H1 (cell line): ENCODE measurements around the gene C14orf93. TPM values are rescaled to one million over a fixed set of nuclear protein-coding genes. Genes with fewer than 3 reads are reported as not detected.

ENCODE experiments used
- BCL11A ChIP-seq, 2 experiments: IDR thresholded peaks; one replicate each; pipeline ENCODE4 v1.6.1; 2011; ENCODE audit warnings: low read depth in 2 of 2, low read length in 2 of 2, mild to moderate bottlenecking in 2 of 2
- CBX5 ChIP-seq: fragments of 300-800, 300-1000 bp; sonication (generic); IDR thresholded peaks from 2 replicates; pipeline ENCODE4 v1.7.1; 2016; ENCODE audit warnings: antibody characterized with exemption, low read length, low read depth
- CREB1 ChIP-seq: IDR thresholded peaks from 2 replicates; pipeline ENCODE4 v1.6.1; 2012; ENCODE audit warnings: inconsistent platforms
- KDM1A ChIP-seq: fragments of 200-600, 300-600 bp; sonication (generic); IDR thresholded peaks from 2 replicates; pipeline ENCODE4 v1.7.1; 2016; ENCODE audit warnings: mild to moderate bottlenecking, low read length, borderline replicate concordance
- NRF1 ChIP-seq: IDR thresholded peaks from 2 replicates; pipeline ENCODE4 v1.6.1; 2011; ENCODE audit warnings: mild to moderate bottlenecking, low read depth, low read length, improper control_type of control experiment
- RAD21 ChIP-seq, 2 experiments: IDR thresholded peaks in 1 of 2; conservative IDR thresholded peaks in 1 of 2; 2 replicates each; pipeline ENCODE4 v1.6.1; 2011; ENCODE audit warnings: low read depth in 2 of 2, low read length in 2 of 2, improper control_type of control experiment in 1 of 2, inconsistent platforms in 1 of 2, mild to moderate bottlenecking in 1 of 2, moderate library complexity in 1 of 2
- RNF2 ChIP-seq: fragments of 200-900, 300-1000 bp; sonication (generic); IDR thresholded peaks from 2 replicates; pipeline ENCODE4 v1.7.1; 2016; ENCODE audit warnings: borderline replicate concordance, low read depth, mild to moderate bottlenecking, antibody characterized with exemption, low read length; ENCODE audit not compliant: poor library complexity, severe bottlenecking; ENCODE audit errors: missing control alignments
- SUZ12 ChIP-seq: fragments of 200-600 bp; sonication (generic); IDR thresholded peaks from 2 replicates; pipeline ENCODE4 v1.6.1; 2012; ENCODE audit warnings: mild to moderate bottlenecking, inconsistent platforms, low read length, moderate library complexity, mixed read lengths
- polyA plus RNA-seq, 7 experiments: library from polyadenylated mRNA; depleted of rRNA in 3 of 7; stranded (reverse) in 5 of 7; unstranded in 2 of 7; fragments of >200 nt in 5 of 7; fragments of 200-250 nt in 2 of 7; gene quantifications; 1 replicate in 5 of 7; 2 replicates in 1 of 7; 4 replicates in 1 of 7; pipeline versions ENCODE4 v1.2.1 to v1.2.3, GENCODE V29; 2011 to 2013; ENCODE audit warnings: missing spikeins in 2 of 7, mixed read lengths in 2 of 7
- total RNA-seq: library from RNA; stranded (reverse); fragmentation: NEBNext Ultra II Directional; extraction: Animal tissue kit (Norgen Biotek cat#: 25700); gene quantifications from 2 replicates; pipeline ENCODE4 v1.2.1, GENCODE V29; 2021

Gene C14orf93
- total and polyA plus RNA-seq, 2 of the 8 experiments (the other 6 are each of a cell fraction or from before 2014, with no cell fraction given) = 7.8 to 8.2 TPM

GRCh38 chr14:23021889-23022442 is 12.0 kb upstream of the C14orf93 start (continued):
- no peak for TF ChIP-seq RNF2
- no peak for TF ChIP-seq CREB1
- no peak for TF ChIP-seq CBX5
- TF ChIP-seq BCL11A (IDR thresholded peaks at IDR 0.05; ENCODE audit: low read depth in 2 of 2, low read length in 2 of 2) = no peak
- no peak for TF ChIP-seq SUZ12
- no peak for TF ChIP-seq KDM1A
- no peak for TF ChIP-seq NRF1
- TF ChIP-seq RAD21 (IDR thresholded peaks at IDR 0.05 in 1 of 2, conservative IDR thresholded peaks at IDR 0.05 in 1 of 2; ENCODE audit: low read depth in 2 of 2, low read length in 2 of 2) = no peak
- TF ChIP-seq, all 59 proteins: peak for 0
